Stimulated activated memory B cell treated with anti-CD40 and anti-IgM and Interleukin-4, amounts not matched to agents 10 μg/mL and 1 μg/mL and 100 μg/mL, for 72 hours (primary cell): ENCODE data around the gene GSK3B.

Experiments used
- ATAC-seq: fragments of 150-1000 bp; cut with Tn5 transposase; 2 replicates; pipeline ENCODE4 v1.10.0; 2021
- H3K27ac Mint-ChIP-seq: one replicate; pipeline ENCODE4 v1.8.0; 2022; ENCODE audit warnings: mild to moderate bottlenecking, mixed read lengths
- H3K27me3 Mint-ChIP-seq: one replicate; pipeline ENCODE4 v1.8.0; 2022; ENCODE audit warnings: mixed read lengths
- H3K36me3 Mint-ChIP-seq: one replicate; pipeline ENCODE4 v1.8.0; 2022; ENCODE audit warnings: mixed read lengths
- H3K4me1 Mint-ChIP-seq: one replicate; pipeline ENCODE4 v1.8.0; 2022; ENCODE audit warnings: mixed read lengths
- H3K4me3 Mint-ChIP-seq: one replicate; pipeline ENCODE4 v1.8.0; 2022; ENCODE audit warnings: mild to moderate bottlenecking, moderate library complexity, mixed read lengths
- H3K9me3 Mint-ChIP-seq: one replicate; pipeline ENCODE4 v1.8.0; 2022; ENCODE audit warnings: mixed read lengths

Gene GSK3B

GRCh38 chr3:120093911-120094775 lies at the start of gene GSK3B:
GSK3B (minus strand) TSS chr3:120094447; CDS start chr3:120093434, 1,013 bp downstream.
- ATAC-seq: peak; percentile 74
- Mint-ChIP-seq H3K4me3 (no peak within 1 kb of the TSS), H3K9me3 (no peaks in the 10 kb centered on the region), H3K36me3 (peaks cover 7% of the 10 kb centered on the region), H3K4me1 (peaks cover 27% of the 10 kb centered on the region), H3K27me3 (no peaks in the 10 kb centered on the region), H3K27ac (no peak within 1 kb of the TSS)

- no peaks in the 10 kb centered on the region for H3K36me3 Mint-ChIP-seq
- no peaks in the 10 kb centered on the region for H3K27me3 Mint-ChIP-seq
- no peaks in the 10 kb centered on the region for H3K4me1 Mint-ChIP-seq
- no peak overlapping the region for H3K27ac Mint-ChIP-seq
- ATAC-seq: no peak
- H3K9me3 Mint-ChIP-seq: no peaks in the 10 kb centered on the region
- no peak overlapping the region for H3K4me3 Mint-ChIP-seq
These were observed 49.4 kb upstream of the GSK3B start for GRCh38 chr3:120143676-120144075.

GRCh38 chr3:120142236-120142635 lies 48.0 kb upstream of the GSK3B start:
- Mint-ChIP-seq H3K4me1 (no peaks in the 10 kb centered on the region), H3K9me3 (no peaks in the 10 kb centered on the region), H3K27me3 (no peaks in the 10 kb centered on the region), H3K4me3 (no peak overlapping the region), H3K27ac (no peak overlapping the region), H3K36me3 (no peaks in the 10 kb centered on the region)
- ATAC-seq: no peak

GRCh38 chr3:120140098-120140742 lies 46.0 kb upstream of the GSK3B start:
- no peak overlapping the region for H3K27ac Mint-ChIP-seq
- no peaks in the 10 kb centered on the region for H3K9me3 Mint-ChIP-seq
- no peak overlapping the region for H3K4me3 Mint-ChIP-seq
- no peaks in the 10 kb centered on the region for H3K27me3 Mint-ChIP-seq
- H3K4me1 Mint-ChIP-seq: no peaks in the 10 kb centered on the region
- no peaks in the 10 kb centered on the region for H3K36me3 Mint-ChIP-seq
- no peak for ATAC-seq

- H3K9me3 Mint-ChIP-seq: no peaks in the 10 kb centered on the region
- no peak overlapping the region for H3K4me3 Mint-ChIP-seq
- no peaks in the 10 kb centered on the region for H3K4me1 Mint-ChIP-seq
- no peak for ATAC-seq
- no peaks in the 10 kb centered on the region for H3K36me3 Mint-ChIP-seq
- no peak overlapping the region for H3K27ac Mint-ChIP-seq
- H3K27me3 Mint-ChIP-seq: no peaks in the 10 kb centered on the region
These were observed 44.9 kb upstream of the GSK3B start for GRCh38 chr3:120139140-120139539.

GRCh38 chr3:120137548-120137947 lies 43.3 kb upstream of the GSK3B start:
- Mint-ChIP-seq H3K4me1 (no peaks in the 10 kb centered on the region), H3K9me3 (no peaks in the 10 kb centered on the region), H3K4me3 (no peak overlapping the region), H3K27ac (no peak overlapping the region), H3K36me3 (no peaks in the 10 kb centered on the region), H3K27me3 (no peaks in the 10 kb centered on the region)
- ATAC-seq: no peak

- Mint-ChIP-seq H3K36me3 (no peaks in the 10 kb centered on the region), H3K27me3 (no peaks in the 10 kb centered on the region), H3K4me3 (no peak overlapping the region), H3K27ac (no peak overlapping the region), H3K9me3 (no peaks in the 10 kb centered on the region), H3K4me1 (no peaks in the 10 kb centered on the region)
- no peak for ATAC-seq
These were observed 36.4 kb upstream of the GSK3B start for GRCh38 chr3:120130656-120131055.

- Mint-ChIP-seq H3K27ac (no peak overlapping the region), H3K4me1 (no peaks in the 10 kb centered on the region), H3K9me3 (no peaks in the 10 kb centered on the region), H3K36me3 (no peaks in the 10 kb centered on the region), H3K27me3 (no peaks in the 10 kb centered on the region), H3K4me3 (no peak overlapping the region)
- ATAC-seq: no peak
These were observed 35.7 kb upstream of the GSK3B start for GRCh38 chr3:120129718-120130513.

- Mint-ChIP-seq H3K9me3 (no peaks in the 10 kb centered on the region), H3K4me1 (no peaks in the 10 kb centered on the region), H3K36me3 (no peaks in the 10 kb centered on the region), H3K4me3 (no peak overlapping the region), H3K27ac (no peak overlapping the region), H3K27me3 (no peaks in the 10 kb centered on the region)
- no peak for ATAC-seq
These were observed 34.8 kb upstream of the GSK3B start for GRCh38 chr3:120129051-120129450.

GRCh38 chr3:120125992-120126391 lies 31.7 kb upstream of the GSK3B start:
- Mint-ChIP-seq H3K4me1 (no peaks in the 10 kb centered on the region), H3K27ac (no peak overlapping the region), H3K36me3 (no peaks in the 10 kb centered on the region), H3K4me3 (no peak overlapping the region), H3K9me3 (peaks cover 5% of the 10 kb centered on the region), H3K27me3 (no peaks in the 10 kb centered on the region)
- ATAC-seq: no peak

- Mint-ChIP-seq H3K9me3 (peaks cover 11% of the 10 kb centered on the region), H3K4me3 (no peak overlapping the region)
These were observed 25.7 kb upstream of the GSK3B start for GRCh38 chr3:120119846-120120510.

GRCh38 chr3:120114981-120115380 lies 20.7 kb upstream of the GSK3B start:
- Mint-ChIP-seq H3K36me3 (peaks cover 5% of the 10 kb centered on the region), H3K9me3 (peaks cover 6% of the 10 kb centered on the region), H3K27ac (no peak overlapping the region), H3K27me3 (no peaks in the 10 kb centered on the region), H3K4me1 (no peaks in the 10 kb centered on the region), H3K4me3 (no peak overlapping the region)
- ATAC-seq: no peak

More at GRCh38 chr3:120119846-120120510, 25.7 kb upstream of the GSK3B start:
- H3K36me3 Mint-ChIP-seq: peaks cover 5% of the 10 kb centered on the region
- H3K27me3 Mint-ChIP-seq: no peaks in the 10 kb centered on the region
- H3K4me1 Mint-ChIP-seq: no peaks in the 10 kb centered on the region
- H3K27ac Mint-ChIP-seq: no peak overlapping the region
- ATAC-seq: no peak

GRCh38 chr3:120114376-120114775 lies 20.1 kb upstream of the GSK3B start:
- H3K27ac Mint-ChIP-seq: no peak overlapping the region
- ATAC-seq: no peak
- H3K4me1 Mint-ChIP-seq: no peaks in the 10 kb centered on the region
- peaks cover 5% of the 10 kb centered on the region for H3K36me3 Mint-ChIP-seq
- no peak overlapping the region for H3K4me3 Mint-ChIP-seq
- no peaks in the 10 kb centered on the region for H3K27me3 Mint-ChIP-seq
- peaks cover 6% of the 10 kb centered on the region for H3K9me3 Mint-ChIP-seq

- peaks cover under 1% of the 10 kb centered on the region for H3K4me1 Mint-ChIP-seq
- ATAC-seq: no peak
These were observed 19.2 kb upstream of the GSK3B start for GRCh38 chr3:120113128-120114116.

More at GRCh38 chr3:120113128-120114116, 19.2 kb upstream of the GSK3B start:
- Mint-ChIP-seq H3K4me3 (no peak overlapping the region), H3K9me3 (peaks cover 6% of the 10 kb centered on the region), H3K27me3 (no peaks in the 10 kb centered on the region), H3K36me3 (peaks cover 5% of the 10 kb centered on the region), H3K27ac (no peak overlapping the region)
